Stromal cell of bone marrow (primary cell): ENCODE measurements around the gene TMEM163.
"Not testable (repeated sequence)": the region's sequence is repeated elsewhere in the genome, so short reads cannot be mapped to it uniquely, and the experiment has no call there.

Source experiments
- DNase-seq: peaks from one replicate; pipeline ENCODE4 v3.0.0-alpha.2; 2012; ENCODE audit warnings: low read depth

Gene TMEM163

DNA sequence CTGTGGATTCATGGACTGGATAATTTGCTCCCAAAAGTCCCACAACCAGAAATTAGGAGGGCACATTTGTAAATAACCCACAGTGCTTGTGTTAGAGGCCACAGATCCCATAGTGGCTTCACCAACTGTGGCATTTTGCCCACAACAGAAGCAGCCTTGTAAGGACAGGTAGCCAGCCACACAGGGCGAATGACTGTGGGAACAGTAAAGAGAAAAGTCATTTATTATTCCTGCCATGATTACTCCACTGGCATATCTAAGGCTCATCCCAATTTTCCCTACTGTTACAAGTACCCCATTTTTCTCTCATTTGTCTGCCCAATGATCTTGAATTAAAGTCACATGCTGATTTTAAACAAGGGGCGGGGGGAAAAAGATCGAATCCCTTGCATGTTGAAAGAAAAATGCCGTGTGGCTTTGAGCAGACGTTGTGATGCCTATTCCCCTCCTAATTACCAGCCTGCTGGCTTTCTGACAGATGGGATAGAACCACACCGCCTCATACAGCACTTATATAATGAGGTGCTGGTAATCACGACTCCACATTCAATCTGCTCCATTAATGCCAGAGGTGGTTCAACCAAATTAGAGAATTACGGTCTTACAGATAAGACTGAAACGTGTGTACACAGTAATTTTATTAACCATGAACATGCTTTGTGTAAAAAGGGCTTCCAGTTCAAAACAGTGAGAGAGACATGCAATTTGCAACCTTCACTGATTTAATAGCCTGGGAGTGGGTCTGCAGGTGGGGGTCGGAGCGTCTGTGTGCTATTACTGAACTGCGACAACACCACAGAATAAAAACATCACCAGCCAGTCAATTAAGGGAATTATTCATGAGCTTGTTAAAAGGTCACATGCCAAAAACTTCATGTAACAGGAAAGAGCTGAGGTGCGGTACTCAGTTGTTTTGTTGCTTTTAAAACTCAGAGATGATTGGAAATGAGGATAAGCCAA lies 196.0 kb downstream of the TMEM163 start:
- DNase-seq, result no peak

GRCh38 chr2:134518101-134518500 lies 200.7 kb downstream of the TMEM163 start:
- DNase-seq, result no peak

GRCh38 chr2:134515137-134515536 lies 203.7 kb downstream of the TMEM163 start:
- DNase-seq, result no peak

GRCh38 chr2:134513465-134513804 lies 205.4 kb downstream of the TMEM163 start:
- no peak for DNase-seq

GRCh38 chr2:134512734-134513464 lies 205.9 kb downstream of the TMEM163 start:
- no peak for DNase-seq

DNA sequence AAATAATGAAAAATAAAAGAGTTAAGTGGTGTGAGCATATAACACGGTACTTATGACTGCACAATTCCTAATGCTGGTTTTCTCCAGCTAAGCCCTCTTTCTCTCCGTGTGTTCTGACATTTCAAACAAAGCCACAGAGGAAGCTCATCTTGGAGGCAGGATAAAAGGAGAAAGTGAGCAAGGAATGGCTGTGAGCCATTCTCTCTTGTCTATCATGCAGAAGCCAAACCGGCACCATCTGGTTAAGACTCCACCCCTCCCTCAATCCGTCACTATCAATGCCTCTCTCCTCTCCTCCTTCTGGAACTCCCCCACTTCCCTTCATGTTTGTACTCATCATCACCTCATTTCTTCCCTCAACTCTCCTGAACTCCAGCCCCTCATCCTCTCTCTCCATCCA lies 210.4 kb downstream of the TMEM163 start:
- no peak for DNase-seq

GRCh38 chr2:134507697-134508096 lies 211.1 kb downstream of the TMEM163 start:
- DNase-seq, result no peak

DNA sequence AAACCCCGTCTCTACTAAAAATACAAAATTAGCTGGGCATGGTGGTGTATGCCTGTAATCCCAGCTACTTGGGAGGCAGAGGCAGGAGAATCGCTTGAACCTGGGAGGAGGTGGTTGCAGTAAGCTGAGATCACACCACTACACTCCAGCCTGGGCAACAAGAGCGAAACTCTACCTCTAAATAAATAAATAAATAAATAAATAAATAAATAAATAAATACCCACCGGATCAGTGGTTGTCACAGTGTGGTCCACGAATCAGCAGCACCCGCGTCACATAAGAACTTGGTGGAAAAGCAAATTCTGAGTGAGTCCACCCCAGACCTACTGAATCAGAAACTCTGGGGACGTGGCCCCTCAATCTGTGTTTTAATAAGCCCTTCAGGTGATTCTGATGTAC lies 211.6 kb downstream of the TMEM163 start:
- DNase-seq, result not testable (repeated sequence)

DNA sequence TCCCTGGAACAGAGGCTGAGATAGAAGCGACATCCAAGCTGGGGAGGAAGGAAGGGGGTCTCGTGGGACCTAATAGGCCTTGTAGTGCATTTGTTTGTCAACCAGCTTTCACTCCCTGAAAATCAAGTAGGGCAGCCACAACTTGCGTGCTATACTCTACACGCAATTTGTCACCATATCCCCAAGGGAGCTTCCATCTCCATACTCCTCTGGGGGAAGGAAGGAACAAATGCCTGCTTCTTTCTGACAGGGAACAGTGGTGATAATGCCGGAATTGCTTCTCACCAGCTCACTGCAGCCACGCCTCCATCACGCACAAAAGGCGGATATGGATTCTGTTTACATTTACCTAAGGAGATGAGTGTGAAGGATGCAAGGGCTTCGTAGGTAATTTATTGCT lies 213.4 kb downstream of the TMEM163 start:
- no peak for DNase-seq

DNA sequence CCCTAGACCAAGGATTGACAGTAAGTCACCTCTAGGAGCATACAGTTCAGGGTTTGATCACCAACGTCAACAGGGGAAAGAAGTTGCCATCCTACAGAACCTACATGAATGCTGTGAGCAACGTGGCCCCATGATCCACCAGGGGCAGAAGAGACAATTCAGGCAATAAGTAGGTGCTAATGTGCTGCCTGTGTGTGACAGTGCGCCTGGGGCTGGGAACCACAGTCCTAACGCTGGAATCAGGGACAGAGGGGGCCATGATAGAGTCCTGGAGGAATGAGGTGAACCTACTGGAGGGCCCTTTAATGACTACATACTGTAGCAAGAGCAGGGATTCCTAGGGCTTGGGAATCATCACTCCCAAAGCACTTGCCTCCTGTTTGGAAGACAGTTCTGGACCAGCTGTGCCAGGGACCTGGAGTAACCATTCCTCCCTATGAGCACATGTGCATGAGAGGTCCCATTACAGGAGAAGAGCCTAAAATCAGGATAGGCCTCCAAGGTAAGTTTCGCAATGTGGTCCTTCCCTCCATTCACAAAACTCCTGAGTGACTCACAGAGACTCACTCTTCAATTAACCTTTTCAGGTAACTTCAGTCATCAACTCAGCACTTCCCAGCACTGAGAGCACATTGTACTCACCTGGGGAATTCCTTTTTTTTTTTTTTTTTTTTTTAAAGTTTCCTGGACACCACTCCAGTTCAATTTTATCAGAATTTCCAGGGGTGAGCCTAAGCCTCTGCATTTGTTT lies 214.0 kb downstream of the TMEM163 start:
- DNase-seq, result no peak

DNA sequence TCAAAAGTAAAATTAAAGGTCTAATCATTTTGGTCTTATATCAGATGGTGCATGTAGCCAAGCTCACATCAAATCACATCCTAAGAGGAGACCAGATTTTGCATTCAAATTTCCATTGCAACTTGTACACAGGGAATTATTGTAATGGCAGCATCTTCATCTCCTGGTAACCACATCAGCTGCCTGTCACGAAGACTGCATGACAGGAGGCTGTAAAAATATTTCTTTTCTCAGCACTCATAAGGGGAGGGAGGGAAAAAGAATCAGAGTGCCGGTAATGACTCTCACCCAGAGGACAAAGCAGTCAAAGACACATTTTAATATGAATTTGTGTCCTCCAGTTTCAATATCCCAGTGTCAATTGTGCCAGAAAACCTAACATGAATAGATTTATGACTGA lies 216.7 kb downstream of the TMEM163 start:
- DNase-seq, result no peak

DNA sequence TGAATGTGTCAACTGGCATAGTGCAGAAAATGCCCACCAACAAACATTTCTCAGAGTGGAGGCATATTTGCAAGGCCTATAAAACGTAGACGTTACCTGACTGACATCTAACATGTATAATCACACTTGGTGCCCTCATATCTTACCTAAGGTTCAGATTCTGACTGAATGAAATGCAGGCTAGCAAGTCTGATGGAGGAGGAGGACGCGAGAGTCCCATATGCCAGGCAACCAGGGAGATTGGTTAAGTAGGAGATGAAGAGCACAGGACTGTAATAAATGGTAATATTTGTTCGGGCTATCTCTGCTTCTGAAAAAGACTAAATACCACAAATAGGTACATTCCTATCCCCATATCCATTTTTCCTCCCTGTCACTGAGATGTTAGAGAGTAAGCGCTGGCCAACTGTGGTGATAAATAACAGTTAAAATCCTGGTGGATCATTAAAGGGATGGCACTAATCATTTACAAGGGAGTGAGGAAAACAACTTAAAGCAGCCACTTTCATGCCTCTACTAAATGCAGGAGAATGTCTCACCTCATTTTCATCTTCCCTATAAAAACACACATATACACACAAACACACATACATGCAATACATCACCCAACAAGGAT lies 217.2 kb downstream of the TMEM163 start:
- no peak for DNase-seq

- no peak for DNase-seq
These were observed 218.4 kb downstream of the TMEM163 start for GRCh38 chr2:134500211-134500935.

- no peak for DNase-seq
These were observed 219.4 kb downstream of the TMEM163 start for GRCh38 chr2:134499307-134499926.

- no peak for DNase-seq
These were observed 220.1 kb downstream of the TMEM163 start for GRCh38 chr2:134498654-134499053.

- DNase-seq, result no peak
These were observed 225.0 kb downstream of the TMEM163 start for GRCh38 chr2:134493797-134494196.

DNA sequence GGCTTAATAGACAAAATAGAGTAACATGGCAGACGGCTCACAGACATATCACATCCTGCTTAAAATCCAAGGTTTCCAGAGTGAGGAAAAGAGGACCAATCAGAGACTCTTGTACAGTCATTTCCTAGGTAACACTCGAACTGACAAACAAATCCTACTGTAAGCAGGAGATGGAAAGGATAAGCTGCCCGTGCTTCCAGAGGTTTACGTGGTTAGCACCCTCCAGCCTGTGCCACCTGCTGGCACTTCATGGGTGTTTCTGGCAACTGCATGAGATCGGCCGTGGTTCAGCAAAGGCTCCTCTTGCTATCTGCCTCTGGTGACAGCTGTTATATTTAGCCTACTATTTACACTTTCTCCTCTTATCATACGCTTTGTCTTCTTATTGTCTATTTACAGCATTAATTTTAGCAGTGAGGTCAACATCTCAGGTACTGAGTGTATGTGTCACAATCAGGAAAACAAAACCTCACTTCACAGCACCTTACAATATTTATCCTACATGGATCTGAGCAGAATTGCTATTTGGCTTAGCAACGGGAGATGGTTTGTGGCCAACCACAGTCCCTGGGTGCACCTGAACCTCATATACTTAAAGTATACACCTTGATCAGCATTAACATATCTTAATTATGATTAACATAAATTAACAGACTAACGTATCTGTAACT lies 226.9 kb downstream of the TMEM163 start:
- DNase-seq, result no peak

GRCh38 chr2:134491022-134491421 lies 227.8 kb downstream of the TMEM163 start:
- DNase-seq, result no peak

DNA sequence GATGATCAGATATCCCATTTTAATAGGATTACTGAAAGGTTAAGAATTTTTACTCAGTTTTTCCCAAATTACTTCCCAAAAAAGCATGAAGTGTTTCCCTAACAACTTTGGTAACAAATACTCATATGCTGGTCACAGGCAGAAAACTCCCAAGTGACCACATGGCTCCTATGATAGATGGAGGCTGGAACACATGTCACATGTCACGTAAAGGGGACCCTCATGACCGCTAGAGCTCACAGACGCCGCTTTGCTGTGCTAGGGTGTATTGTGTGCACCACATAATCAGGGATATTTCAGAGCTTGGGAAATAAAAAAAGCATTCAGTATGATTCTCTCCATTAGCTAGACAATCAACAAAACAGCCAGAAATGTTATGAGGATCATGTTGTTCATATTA lies 228.2 kb downstream of the TMEM163 start:
- DNase-seq, result no peak

DNA sequence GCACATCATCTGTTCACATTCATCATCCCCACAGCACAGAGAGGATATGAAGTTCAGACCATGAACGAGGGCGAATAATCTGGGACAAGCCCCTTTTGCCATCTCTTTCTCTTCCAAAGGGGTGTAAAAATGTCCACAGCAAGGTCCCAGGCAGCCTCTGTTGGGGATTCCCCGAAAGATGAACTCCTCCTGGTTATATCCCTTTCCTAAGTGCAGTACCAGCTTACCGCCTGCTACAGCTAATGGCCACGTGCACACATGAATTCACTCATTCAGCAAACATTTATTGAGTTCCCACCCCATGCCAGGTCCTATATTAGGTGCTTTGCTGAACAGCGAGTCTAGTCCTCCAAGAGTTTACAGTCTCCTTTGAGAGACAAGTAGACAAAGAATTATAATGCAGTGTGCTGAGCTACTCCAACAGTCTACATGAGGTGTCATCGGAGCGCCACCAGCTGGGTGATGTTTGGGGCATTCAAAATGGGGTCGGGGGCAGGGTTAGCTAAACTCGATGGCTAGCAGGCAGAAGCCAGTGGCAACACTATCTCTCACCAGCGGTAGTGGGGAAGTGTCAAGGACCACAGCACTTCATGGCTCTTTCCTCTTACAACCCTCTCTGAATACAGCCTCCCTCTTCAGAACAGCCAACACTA lies 228.9 kb downstream of the TMEM163 start:
- DNase-seq, result no peak
